Measurements from ENCODE around the gene NUDT1.

NUDT1 gene

DNA sequence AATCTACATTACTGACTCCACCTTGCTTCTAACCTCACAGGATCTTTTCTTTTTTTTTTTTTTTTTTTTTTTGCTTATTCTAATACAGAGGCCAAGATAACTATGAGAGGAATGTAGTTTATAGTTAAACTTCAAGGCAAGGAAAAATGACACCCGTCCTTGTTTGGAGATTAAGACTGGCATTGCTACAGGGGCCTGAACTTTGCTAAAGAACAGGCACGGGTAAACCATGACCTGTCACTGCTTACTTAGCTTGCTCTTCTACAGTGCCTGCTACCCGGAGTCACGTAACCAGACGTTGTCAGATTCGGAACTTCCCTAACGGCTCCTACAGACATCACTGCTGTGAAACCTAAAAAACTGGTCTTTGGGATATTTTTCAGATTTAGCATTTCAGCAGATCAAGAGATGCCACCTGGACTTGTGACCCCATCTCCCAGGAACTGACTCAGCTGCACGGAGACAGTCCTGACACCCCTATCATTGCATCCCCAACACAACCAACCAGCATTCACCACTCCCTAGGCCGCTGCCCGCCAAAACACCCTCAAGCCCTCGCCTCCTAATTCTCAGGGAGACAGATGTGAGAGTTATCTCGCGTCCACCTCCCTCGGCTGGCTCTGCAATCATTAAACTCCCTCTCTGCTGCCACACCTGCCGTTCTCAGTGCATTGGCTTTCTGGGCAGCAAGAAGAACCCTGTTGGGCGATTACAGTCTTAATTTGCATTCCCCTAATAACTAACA lies 36.8 kb upstream of the NUDT1 start:
- no peak for DNase-seq

DNA sequence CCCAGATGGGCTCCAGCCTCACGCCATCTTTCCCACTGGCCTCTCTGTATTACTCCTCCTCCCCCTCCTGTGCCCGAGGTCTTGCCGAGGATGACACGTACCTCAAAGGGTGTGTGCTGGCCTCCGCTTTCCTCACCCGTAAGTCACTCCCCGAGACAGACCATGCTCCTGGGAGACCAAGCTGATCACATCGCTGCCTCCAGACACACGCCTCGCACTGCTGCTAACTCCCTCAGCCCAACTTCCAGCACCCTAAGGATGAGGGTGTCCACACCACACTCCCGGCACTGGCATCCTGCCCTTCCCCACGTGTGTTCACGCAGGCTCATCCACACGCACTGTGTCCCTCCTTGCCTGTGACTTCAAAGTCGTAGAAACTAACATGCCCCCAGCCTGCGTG lies 33.3 kb upstream of the NUDT1 start:
- DNase-seq = no peak

DNA sequence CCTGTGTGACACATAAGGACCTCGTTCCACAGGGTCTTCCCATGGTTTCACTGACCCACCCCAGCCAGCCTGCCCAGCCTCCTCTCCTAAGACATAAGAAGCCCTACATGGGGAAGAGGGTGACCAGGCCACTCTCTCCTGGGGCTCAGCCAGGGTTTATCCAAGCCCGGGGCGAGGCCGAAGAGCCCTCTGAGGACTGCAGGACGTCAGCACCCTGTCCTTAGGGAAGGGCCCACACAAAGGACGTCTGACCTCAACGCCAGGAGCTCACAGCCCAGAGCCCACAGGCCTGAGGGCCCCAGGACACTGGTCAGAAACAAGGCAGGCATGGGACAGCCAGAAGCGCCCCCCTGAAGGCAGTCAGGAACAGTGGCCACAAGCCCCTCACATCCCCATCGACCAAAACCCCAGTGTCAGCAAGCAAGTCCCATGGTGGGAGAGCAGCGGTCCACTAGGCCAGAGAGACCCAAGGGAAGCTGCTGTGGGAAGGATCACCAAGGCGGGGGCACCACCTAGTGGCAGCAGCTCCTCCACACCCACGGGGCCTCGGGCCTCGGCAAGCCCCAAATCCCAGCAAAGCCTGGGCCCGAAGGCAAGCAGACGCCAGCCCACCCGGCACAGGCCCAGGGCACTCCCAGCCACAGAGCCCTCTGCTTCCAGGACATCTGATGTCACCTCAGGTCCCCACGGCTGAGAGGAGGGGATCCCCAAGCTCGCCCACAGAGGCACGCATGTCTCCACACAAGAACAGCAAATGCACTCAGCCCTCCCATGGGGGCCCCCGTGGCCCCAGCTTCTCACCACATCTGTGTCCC lies 32.7 kb upstream of the NUDT1 start:
- peak; percentile 43 to 54 for DNase-seq

DNA sequence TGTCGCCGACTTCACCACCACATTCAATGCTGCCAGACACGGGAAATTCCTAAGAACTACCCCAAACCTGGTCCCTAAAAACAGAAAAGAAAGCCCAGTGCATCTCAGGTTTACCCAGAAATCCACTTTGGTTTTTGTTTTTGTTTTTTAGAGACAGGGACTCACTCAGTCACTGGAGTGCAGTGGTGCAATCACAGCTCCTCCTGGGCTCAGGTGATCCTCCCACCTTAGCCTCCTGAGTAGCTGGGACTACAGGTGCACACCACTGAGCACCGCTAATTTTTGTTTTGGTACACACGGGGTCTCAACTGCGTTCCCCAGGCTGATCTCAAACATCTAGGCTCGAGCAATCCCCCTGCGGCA lies 32.1 kb upstream of the NUDT1 start:
- no peak for DNase-seq

DNA sequence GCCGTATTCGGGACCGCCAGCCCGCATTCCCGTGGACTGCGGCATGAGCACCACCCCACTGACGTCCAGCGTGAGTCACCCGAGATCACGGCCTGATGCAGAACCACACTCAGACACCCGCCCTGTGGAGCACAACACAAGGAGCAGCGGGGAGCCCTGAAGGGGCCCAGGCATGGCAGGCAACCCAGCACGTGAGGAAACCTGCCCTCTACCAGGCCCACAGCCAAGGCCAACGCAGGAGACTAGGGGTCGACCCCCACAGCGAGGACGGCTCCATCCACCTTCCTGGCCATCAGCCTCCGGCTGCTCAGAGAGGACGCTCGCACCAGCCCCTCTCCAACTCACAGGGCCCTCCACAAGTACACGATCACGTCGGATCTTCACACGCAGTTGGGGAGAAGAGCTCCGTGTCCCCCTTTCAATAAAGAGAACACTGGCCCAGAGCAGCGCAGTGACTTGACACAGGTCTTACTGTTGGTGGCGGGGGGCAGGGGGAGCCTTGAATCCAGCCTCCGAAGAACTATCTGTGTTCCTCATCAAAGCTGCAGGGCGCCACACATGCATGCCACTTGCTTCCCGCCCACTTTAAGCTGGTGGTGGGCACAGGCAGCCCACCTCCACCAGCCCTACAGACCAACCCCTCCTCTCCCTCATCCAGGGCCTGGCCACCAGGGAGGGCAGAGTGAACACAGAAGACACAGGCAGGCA lies 31.3 kb upstream of the NUDT1 start:
- DNase-seq = no peak

DNA sequence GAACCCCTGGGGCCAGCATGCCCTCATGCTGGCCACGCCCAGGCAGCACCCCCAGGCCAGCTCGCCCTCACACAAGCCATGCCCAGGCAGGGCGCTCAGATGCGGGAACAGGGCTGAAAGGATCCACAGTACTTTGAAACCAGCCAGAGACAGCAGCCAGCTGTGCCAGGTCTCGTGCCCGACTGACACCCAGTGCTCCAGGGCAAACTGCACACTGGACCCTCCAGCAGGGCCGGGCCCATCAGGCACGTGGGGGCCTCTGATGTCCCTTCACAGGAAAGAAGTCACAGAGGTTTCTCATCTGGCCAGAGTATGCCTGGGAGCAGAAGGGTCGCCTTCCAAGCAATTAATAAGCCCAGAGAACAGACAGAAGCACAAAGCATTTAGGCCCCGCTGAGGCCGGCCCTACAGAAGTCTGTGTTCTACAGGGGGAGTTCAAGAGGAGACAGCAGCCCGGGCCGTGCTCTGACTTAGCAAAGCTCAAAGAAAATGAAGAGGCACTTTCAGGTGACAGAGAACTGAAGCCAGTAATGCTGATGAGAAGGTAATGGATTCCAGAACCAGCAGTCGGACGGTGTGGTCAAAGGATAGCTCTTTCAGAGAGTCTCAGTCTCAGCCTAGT lies 30.7 kb upstream of the NUDT1 start:
- no peak for DNase-seq

DNA sequence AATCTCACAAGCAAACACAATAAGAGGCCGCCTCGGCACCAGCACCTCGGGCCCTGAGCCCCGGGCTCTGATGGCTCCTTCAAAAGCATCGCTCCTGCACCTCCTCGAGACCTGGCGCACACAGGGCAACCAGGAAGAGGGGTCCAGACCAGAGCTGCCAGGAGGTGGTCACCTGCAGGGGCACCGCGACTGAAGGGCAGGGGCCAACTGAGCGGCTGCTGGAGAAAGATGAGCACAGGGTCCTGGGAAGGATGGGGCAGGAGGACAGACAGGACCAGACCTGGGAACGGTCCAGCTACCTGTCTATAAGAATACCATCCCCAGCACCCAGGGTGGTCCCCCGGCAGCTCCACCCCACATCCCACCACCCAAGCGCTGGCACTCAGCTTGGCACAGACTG lies 30.1 kb upstream of the NUDT1 start:
- no peak for DNase-seq

DNA sequence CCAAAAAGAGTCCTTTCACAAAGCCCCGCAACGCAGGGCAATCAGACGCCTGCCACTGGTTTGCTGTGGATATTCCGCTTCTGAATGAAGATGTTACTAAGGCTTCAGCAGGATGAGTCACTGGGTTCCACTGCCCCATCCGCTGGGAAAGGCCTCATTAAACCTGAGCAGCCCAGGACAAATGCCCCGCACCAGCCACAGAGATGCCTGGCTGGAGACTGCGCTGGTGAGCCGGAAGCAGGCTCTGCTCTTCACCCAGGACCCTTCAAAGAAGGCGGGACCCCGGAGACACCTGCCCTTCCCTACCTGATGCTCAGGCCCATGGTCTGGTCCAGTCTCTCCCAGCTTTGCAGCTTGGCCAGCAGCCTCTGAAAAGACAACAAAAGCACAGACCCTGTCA lies 29.1 kb upstream of the NUDT1 start:
- DNase-seq = no peak

DNA sequence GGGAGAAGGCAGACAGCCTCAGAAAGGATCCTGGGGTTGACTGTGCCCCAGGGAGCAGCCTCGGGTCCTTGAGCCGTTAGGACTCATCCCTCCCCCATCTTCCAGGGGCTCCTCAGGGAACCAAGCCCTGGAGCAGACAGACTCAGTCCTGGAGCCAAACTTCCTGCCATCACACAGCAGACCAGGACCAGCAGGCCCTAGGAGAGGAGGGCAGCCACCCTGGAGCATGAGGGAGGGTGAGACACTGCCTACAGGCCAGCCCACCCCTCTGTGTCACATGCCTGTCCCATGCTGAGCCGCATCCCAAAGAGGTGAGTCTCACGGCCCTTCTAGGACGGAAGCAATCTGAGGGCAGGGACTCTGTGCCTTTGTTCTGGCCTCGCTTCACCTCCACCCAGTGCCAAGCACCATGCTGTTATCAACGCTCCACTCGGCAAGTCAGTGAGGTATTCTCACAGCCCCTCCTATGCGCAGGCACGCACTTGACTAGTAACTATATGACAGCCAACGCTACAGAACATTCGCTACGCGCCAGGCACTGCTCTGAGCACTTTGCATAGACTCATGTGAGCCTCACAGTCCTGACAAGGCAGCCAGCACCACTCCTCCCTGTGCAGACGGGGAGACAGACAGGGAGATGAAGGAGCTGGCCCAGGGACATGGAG lies 28.3 kb upstream of the NUDT1 start:
- no peak for DNase-seq

DNA sequence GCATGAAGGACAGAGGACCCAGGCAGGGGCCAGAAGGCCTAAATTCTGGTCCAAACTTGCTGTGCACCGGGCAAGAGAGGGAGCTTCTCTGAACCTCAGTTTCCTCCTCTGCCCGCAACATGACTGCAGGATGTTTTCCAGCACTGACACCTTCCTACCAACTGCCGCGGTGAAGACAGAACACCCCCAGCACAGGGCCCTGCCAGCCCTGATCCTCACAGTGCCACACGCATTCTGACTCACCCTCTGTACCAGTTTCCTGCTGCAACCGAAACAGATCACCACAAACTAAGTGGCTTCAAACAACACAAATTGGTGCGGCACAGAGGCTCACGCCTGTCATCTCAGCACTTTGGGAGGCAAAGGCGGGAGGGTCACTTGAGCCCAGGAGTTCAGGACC lies 27.4 kb upstream of the NUDT1 start:
- peak; percentile 9 to 30 for DNase-seq

DNA sequence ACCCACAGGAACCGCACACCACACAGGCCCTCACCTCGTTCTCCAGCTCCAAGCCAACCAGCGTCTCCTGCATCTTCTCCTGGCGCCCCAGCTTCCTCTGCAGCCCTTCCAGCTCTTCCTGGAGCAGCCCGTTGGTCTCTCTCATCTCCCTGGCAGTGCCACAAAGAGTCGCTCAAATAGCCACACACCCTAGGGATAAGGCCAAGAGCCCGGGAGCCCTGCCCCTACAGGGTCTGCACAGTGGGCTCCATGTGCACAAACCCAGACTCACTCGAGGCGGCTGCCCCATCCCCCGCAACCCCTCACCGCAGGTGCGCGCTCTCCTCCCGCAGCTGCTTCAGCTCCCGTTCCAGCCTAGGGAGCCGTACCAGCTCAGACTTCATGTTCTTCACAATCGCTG lies 26.2 kb upstream of the NUDT1 start:
- DNase-seq = no peak

DNA sequence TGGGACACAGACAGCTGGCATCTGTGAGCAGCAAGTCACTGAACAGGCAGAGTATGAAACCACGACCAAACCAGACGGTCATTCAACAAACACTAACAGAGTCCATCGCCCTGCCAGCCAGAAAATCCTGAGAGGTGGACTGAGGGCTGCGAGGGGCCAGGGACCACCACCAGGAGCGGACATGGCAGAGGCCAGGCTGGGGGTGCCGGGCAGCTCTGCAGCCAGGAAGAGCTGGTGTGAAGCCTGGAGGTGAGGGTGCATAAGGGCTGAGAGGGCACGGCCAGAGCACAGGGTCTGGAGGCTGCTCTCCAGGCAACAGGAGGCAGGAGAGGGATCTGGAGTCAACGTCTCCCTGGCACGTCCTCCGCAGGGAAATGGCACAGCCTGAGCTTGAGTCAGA lies 24.8 kb upstream of the NUDT1 start:
- DNase-seq = no peak

DNA sequence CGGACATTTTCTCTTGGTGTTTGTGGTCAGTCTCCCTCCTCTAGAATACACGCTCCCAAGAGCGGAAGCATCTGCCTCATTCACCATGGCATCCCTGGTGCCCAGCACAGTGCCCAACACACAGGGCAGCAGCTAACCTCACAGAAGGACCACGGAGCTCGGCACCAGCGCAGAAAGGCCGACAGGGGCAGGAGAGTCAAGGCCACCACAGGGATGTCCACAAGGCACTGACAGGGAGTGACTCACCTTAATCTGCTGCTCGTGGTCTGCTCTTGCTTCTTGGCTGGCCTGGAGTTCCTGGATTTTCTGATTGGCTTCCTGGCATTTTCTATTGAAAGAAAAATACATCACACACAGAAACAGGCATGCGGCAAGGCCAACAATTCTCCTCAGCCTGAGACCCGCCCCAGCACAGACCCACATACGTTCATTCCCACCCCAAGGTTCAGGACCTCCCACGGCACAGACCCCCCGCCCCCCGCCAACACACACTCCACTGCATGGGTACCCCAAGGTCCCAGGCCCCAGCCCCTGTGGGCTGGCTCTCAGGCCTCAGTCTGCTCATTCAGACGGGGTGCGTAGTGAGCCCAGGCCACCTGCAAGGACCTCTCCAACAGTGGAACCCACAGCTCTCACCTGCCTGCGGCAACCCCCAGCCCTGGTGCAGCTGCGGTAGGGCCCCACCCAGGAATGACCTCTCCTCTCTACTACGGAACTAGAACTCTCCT lies 24.1 kb upstream of the NUDT1 start:
- DNase-seq = no peak

DNA sequence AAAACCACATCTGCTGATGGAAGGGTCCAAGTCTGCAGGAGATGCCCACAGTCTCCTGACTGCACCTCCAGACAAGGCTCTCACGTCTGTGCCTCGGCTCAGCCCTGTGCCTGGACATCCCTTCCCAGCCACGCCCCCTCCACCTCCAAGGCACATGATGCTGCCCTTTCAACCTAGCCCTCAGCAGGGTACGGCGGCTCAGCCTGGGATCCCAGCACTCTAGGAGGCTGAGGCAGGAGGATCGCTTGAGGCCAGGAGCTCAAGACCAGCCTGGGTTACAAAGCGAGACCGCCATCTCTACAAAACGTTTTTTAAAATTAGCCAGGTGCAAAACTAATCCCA lies 23.6 kb upstream of the NUDT1 start:
- no peak for DNase-seq

DNA sequence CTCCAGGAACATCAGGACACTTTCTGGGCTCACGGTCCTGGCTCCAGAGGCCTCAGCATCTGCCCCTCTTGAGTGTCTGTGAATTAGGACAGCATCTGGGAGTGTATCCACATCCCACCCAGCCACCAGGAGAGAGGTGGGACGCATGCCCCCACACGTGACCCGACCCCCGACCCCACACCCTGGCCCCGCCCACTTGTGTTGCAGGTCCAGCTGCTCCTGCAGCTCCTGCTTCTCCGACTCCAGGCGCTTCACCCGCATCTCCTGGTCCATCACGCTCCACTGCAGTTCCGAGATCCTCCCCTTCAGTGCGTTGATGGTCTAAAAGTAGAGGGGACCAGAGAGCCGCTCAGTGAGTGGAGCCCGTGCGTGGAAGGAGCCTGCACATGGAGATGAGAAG lies 22.9 kb upstream of the NUDT1 start:
- no peak for DNase-seq

DNA sequence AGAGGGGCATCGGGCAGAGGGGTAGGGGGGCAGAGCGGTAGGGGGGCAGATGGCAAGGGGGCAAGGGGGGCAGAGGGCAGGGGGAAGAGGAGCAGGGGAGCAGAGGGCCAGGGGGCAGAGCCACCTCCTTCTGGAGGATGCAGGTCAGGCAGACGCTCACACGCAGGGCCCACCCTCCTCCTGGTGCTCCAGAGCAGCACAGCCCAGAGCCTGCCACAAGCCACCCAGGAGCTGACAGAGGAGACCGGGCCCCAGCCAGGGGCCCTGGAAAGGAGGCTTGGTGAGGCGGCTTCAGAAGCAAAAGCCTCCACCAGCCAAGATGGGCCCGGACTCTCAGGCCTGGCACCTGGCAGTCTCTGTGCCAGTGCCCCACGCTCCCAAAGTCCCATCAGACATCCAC lies 22.4 kb upstream of the NUDT1 start:
- no peak for DNase-seq

DNA sequence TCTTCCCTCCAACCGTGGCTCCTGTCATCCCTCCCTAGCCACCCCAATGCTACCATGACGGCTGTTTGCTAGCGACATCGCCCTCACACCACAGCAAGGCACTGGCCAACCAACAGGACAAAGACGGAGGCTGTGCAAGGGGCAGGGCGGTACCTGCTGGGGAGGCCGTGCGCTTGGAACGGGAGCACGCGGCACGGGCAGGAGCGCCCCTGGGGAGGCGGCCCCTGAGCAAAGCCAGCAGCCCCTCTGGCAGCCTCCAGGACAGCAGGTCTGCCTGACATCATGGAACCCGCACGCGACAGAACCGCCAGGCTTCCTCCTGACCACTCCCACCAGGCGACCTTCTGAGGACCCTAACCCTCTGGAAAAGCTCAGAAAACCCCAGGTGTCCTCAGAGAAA lies 22.0 kb upstream of the NUDT1 start:
- no peak for DNase-seq

DNA sequence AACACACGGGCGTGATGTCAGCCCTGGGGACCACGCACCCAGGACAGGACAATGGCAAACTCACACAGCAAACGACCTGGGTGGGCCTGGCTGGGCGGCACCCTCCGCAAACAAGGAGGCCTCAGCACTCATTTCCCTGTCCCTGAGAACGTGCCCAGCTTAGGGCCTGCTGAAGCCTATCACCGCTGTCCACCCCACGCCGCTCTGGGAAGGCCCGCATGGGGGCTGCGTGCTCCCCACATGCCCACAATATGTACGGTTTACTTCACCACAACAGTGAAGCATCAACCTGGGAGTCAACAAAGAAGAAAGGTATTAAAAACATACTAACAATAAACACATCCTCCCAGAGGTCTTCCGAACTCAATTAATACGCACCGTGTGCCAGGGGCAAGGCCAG lies 21.5 kb upstream of the NUDT1 start:
- DNase-seq = no peak

DNA sequence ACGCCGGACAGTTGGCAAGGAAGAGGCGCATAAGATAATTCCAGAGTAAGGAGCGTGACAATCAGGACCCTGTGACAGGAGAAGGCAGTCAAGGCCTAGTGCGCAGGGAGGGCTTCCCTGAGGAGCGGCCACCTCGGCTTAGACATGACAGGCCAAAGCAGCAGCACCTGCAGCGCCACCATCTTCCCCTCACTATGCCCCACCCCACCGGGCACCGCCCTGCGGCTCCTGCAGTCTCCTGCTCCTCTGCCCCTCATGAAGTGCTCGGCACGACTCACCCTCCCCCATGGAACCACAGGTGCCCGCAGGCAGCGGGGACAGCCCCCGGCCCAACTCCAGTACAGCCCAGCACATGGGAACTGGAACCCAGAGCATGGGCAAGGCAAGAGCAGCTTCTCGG lies 21.1 kb upstream of the NUDT1 start:
- no peak for DNase-seq

DNA sequence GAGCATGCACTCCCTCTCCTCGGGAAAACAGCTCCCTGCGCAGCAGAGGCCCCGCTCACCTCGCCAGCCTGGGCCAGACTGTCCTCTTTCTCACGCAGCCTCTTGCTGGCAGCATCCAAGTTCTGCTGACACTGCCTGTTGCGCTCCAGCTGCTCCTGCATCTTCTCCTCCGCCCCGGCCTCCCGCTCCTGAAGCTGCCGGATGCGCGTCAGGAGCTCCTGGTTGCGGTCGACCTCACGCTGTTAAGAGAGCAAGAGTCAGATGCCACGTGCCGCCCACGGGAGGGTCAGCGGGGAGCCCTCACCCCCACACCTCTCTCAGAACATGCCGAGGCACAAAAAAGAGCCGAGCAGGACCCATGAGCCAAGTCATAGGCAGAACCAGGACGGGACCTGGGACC lies 19.5 kb upstream of the NUDT1 start:
- no peak for DNase-seq

DNA sequence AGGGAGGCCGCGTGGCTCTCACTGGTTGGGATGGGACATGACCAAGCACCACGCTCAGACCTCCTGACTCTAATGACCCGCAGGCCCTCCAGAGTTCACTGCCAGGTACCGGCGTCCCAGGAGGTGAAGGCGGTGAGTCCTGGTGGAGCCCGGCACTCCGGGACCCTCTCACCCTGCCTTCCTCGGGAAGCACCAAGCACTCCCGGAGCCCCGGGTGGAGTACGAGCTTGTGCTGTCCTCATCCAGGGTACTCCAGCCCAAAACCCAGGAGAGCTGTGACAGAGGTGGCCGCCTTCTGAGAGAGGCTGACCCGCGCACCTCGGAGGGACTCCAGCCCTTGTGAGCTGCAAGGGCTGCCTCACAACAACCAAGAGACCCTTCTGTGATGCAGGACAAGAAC lies 18.7 kb upstream of the NUDT1 start:
- DNase-seq = no peak

DNA sequence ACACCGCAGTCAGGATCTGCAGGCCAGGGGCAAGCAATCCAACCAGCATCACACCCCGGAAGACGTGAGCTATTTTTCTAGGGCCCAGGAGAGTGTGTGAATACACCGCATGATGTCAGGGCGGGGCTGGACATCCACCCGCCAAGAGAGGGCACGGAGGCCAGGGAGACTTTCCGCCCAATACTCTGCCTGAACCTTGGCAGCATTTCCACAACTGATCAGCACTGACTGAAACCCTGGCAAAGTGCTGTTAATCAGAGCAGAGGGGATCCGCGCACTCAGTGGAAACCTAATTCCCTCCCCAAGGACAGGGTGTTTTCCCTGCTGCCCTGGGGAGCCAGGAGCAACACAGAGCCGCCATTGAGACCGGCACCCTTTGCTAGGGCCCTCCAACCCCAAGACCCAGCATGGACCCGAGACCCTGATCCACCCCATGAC lies 17.5 kb upstream of the NUDT1 start:
- DNase-seq = no peak

All from activated CD4-positive, alpha-beta T cell treated with anti-CD3 and anti-CD28 coated beads, Interleukin-2, amount 50 U/mL, for 48 hours (primary cell).